Thyroid gland (tissue), 4 donors: ENCODE measurements around the gene TNFSF12. TPM values are rescaled to one million over a fixed set of nuclear protein-coding genes. Genes with fewer than 3 reads are reported as not detected.

Experiments used
- DNase-seq, 2 donors: peaks; one replicate each; pipeline ENCODE4 v3.0.0-alpha.2; 2019
- H3K27ac ChIP-seq, 3 donors: fragments of 200-600 bp; sonication (generic); 1 replicate in 2 of 3; 2 replicates in 1 of 3; pipeline ENCODE4 v1.5.1; 2016 to 2019; ENCODE audit warnings: mild to moderate bottlenecking in 1 of 3, moderate library complexity in 1 of 3
- H3K27me3 ChIP-seq: fragments of 200-600 bp; sonication (generic); one replicate; pipeline ENCODE4 v1.5.1; 2019
- H3K36me3 ChIP-seq, 2 donors: fragments of 200-600 bp; sonication (generic); one replicate each; pipeline ENCODE4 v1.5.1; 2016 to 2019
- H3K4me1 ChIP-seq, 2 donors: fragments of 200-600 bp; sonication (generic); one replicate each; pipeline ENCODE4 v1.5.1; 2017 to 2019
- H3K4me3 ChIP-seq, 3 donors: fragments of 200-600 bp; sonication (generic); replicated peaks in 1 of 3; 1 replicate in 2 of 3; 2 replicates in 1 of 3; pipeline ENCODE4 v1.5.1; 2016; ENCODE audit warnings: mild to moderate bottlenecking in 1 of 3
- H3K9me3 ChIP-seq: fragments of 200-600 bp; sonication (generic); one replicate; pipeline ENCODE4 v1.5.1; 2017
- CTCF ChIP-seq, 6 experiments: fragments of 200-600 bp in 3 of 6; fragments of 450-650 bp in 3 of 6; sonication (generic) in 3 of 6; IDR thresholded peaks; one replicate each; pipeline ENCODE4 v1.5.1; 2016 to 2019; ENCODE audit warnings: antibody characterized with exemption in 6 of 6, mild to moderate bottlenecking in 2 of 6, inconsistent platforms in 1 of 6, moderate library complexity in 1 of 6
- POLR2A ChIP-seq, 2 donors: fragments of 450-650 bp; IDR thresholded peaks; one replicate each; pipeline ENCODE4 v1.6.1; 2017; ENCODE audit warnings: antibody characterized with exemption in 2 of 2, mild to moderate bottlenecking in 2 of 2, moderate library complexity in 1 of 2
- WGBS, 2 donors: methylation state at CpG; one replicate each; pipeline ENCODE4 v1.1.5; 2017; 5-methylcytosine and 5-hydroxymethylcytosine counted together
- intact Hi-C: fragments of 100-400 bp; cut with DNase I; formaldehyde crosslinking; loops from one replicate; pipeline ENCODE4 v1.15.1; 2023
- total RNA-seq, 4 donors: library from RNA; depleted of rRNA; stranded (reverse); fragments of >200 nt; gene quantifications; one replicate each; pipeline ENCODE4 v1.2.3, GENCODE V29; 2016

The TNFSF12 gene
- total RNA-seq, 4 donors from 2014 or later, result 17.9 to 39.9 (median 30.8) TPM

- Histone ChIP-seq H3K36me3 (peaks cover 4 to 15% of the 10 kb centered on the region in 2 donors), H3K9me3 (no peaks in the 10 kb centered on the region), H3K4me1 (peaks cover 20 to 44% of the 10 kb centered on the region in 2 donors), H3K4me3 (peak within 1 kb of the TSS; percentile 35 to 49 (median 48)), H3K27me3 (no peaks in the 10 kb centered on the region), H3K27ac (peak within 1 kb of the TSS; percentile 84 to 97 (median 90))
- WGBS, 2 donors, result 11 to 16% methylated on average over 50 to 55 of the region's 69 CpGs
- intact Hi-C loops, result no loop called here
- peak; percentile 96 to 97 for DNase-seq
- no peak for TF ChIP-seq CTCF (IDR thresholded peaks at IDR 0.05)
- peak; percentile 5 to 71 for TF ChIP-seq POLR2A (IDR thresholded peaks at IDR 0.05)
Measured at GRCh38 chr17:7583253-7584109, 34.6 kb downstream of the TNFSF12 start, which contains the start of gene MPDU1. TSS of gene MPDU1 (plus strand) at chr17:7583852. CDS start at chr17:7583863, 11 bp downstream.

GRCh38 chr17:7586673-7587419, 38.0 kb downstream of the TNFSF12 start:
- H3K27ac ChIP-seq, result no peak overlapping the region
- intact Hi-C loops, result no loop called here
- no peaks in the 10 kb centered on the region for H3K27me3 ChIP-seq
- DNase-seq, result no peak
- TF ChIP-seq POLR2A (IDR thresholded peaks at IDR 0.05), result no peak
- no peak for TF ChIP-seq CTCF (IDR thresholded peaks at IDR 0.05)
- peaks cover 8 to 16% of the 10 kb centered on the region in 2 donors for H3K36me3 ChIP-seq
- 83 to 88% methylated on average over 9 of the region's 9 CpGs for WGBS, 2 donors
- no peaks in the 10 kb centered on the region for H3K9me3 ChIP-seq
- no peak overlapping the region for H3K4me3 ChIP-seq
- H3K4me1 ChIP-seq, result peaks cover 30 to 40% of the 10 kb centered on the region in 2 donors

- intact Hi-C loops, result no loop called here
- WGBS, 2 donors, result 83 to 87% methylated on average over 12 of the region's 12 CpGs
Measured at GRCh38 chr17:7587420-7588151, 38.7 kb downstream of the TNFSF12 start.

GRCh38 chr17:7588553-7589203, 39.8 kb downstream of the TNFSF12 start:
- no peaks in the 10 kb centered on the region for H3K9me3 ChIP-seq
- no peak for DNase-seq
- intact Hi-C loops, result no loop called here
- WGBS, 2 donors, result 67 to 86% methylated on average over 6 to 13 of the region's 30 CpGs
- peak overlapping the region in 2 of 3 donors; percentile 56 to 70 for H3K27ac ChIP-seq
- no peaks in the 10 kb centered on the region for H3K27me3 ChIP-seq
- peaks cover 16 to 26% of the 10 kb centered on the region in 2 donors for H3K4me1 ChIP-seq
- TF ChIP-seq POLR2A (IDR thresholded peaks at IDR 0.05), result no peak
- no peak for TF ChIP-seq CTCF (IDR thresholded peaks at IDR 0.05)
- H3K4me3 ChIP-seq, result peak overlapping the region in 1 of 3 donors; percentile 19
- H3K36me3 ChIP-seq, result peaks cover 26 to 35% of the 10 kb centered on the region in 2 donors

More at GRCh38 chr17:7587420-7588151, 38.7 kb downstream of the TNFSF12 start:
- no peak for TF ChIP-seq POLR2A (IDR thresholded peaks at IDR 0.05)
- no peak for TF ChIP-seq CTCF (IDR thresholded peaks at IDR 0.05)
- Histone ChIP-seq H3K27ac (no peak overlapping the region), H3K9me3 (no peaks in the 10 kb centered on the region), H3K4me3 (no peak overlapping the region), H3K27me3 (no peaks in the 10 kb centered on the region), H3K36me3 (peaks cover 16 to 24% of the 10 kb centered on the region in 2 donors), H3K4me1 (peaks cover 24 to 33% of the 10 kb centered on the region in 2 donors)
- DNase-seq, result no peak
